Measurements from ENCODE around the gene CELF5.
A peak's percentile ranks its signal among the peaks of the same experiment; 100 is the strongest.
"Not testable (repeated sequence)": the region's sequence is repeated elsewhere in the genome, so short reads cannot be mapped to it uniquely, and the experiment has no call there.

Gene CELF5

DNA sequence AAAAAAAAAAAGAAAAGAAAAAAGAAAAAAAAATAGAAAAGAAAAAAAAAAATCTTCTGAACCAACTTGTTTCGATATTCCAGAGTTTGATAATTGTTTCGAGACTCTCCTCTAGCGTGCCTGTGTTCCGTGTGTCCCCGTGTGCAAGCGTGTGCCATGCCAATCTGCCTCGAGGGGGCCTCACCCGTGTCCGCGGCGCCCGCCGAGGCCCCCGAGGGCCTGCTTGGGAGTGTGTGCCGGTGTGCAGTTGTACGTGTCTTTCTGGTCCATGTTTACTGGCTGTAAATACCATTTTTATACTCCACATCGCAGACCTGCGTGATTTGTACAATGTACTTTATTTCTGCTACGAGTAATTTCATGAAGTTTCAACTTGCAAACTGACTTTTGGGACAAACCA lies 72.0 kb downstream of the CELF5 start:
- Histone ChIP-seq H3K9ac (ENCODE audit: insufficient read length) (no peak overlapping the region), H3K4me3 (no peak overlapping the region), H3K36me3 (ENCODE audit: insufficient read depth, low read length) (no peaks in the 10 kb centered on the region), H3K9me3 (ENCODE audit: low read depth, low read length) (no peaks in the 10 kb centered on the region), H3K27ac (no peak overlapping the region)
- TF ChIP-seq EZH2 (IDR thresholded peaks at IDR 0.05) (no peak), FOXP2 (optimal IDR thresholded peaks at IDR 0.05; ENCODE audit: control extremely low read depth, extremely low read length, insufficient read depth) (no peak), POLR2AphosphoS5 (IDR thresholded peaks at IDR 0.05; ENCODE audit: borderline replicate concordance, low read depth, low read length) (no peak)
- DNase-seq (ENCODE audit: low read depth, low spot score) = no peak

DNA sequence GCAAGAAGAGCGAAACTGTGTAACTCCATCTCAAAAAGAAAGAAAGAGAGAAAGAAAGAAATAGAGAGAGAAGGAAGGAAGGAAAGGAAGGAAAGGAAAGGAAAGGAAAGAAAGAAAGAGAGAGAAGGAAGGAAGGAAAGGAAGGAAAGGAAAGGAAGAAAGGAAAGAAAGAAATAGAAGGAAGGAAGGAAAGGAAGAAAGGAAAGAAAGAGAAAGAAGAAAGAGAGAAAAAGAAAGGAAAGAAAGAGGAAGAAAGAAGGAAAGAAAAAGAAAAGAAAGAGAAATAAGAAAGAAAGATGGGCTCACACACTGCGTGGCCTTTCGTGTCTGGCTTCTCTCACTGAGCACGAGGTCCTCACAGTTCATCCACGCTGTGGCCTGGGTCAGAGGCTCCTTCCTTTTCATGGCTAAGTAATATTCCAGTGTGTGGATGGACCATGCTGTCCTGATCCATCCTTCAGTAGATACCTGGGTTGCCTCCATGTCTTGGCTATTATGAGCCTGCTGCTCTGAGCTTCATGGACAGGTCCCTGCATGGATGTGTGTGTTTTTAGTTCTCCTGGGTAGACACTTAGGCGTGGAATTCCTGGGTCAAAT lies 74.5 kb downstream of the CELF5 start:
- H3K4me3 ChIP-seq = no peak overlapping the region
- H3K9ac ChIP-seq (ENCODE audit: insufficient read length) = no peak overlapping the region
- TF ChIP-seq FOXP2 (optimal IDR thresholded peaks at IDR 0.05; ENCODE audit: control extremely low read depth, extremely low read length, insufficient read depth) (no peak), POLR2AphosphoS5 (IDR thresholded peaks at IDR 0.05; ENCODE audit: borderline replicate concordance, low read depth, low read length) (no peak), EZH2 (IDR thresholded peaks at IDR 0.05) (no peak)
- no peak overlapping the region for H3K27ac ChIP-seq
- DNase-seq (ENCODE audit: low read depth, low spot score) = no peak
- no peaks in the 10 kb centered on the region for H3K9me3 ChIP-seq (ENCODE audit: low read depth, low read length)
- H3K36me3 ChIP-seq (ENCODE audit: insufficient read depth, low read length) = no peaks in the 10 kb centered on the region

DNA sequence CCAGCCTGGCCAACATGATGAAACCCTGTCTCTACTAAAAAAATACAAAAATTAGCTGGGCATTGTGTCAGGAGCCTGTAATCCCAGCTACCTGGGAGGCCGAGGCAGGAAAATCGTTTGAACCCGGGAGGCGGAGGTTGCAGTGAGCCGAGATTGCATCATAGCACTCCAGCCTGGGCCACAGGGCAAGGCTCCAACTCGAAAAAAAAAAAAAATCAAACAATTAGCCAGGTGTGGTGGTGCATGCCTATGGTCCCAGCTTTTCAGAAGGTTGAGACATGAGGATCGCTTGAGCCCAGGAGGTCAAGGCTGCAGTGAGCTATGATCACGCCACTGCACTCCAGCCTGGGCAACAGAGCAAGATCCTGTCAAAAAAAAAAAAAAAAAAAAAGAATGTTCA lies 76.1 kb downstream of the CELF5 start:
- not testable (repeated sequence) for DNase-seq (ENCODE audit: low read depth, low spot score); H3K27ac ChIP-seq; H3K9ac ChIP-seq (ENCODE audit: insufficient read length); H3K9me3 ChIP-seq (ENCODE audit: low read depth, low read length); H3K4me3 ChIP-seq; H3K36me3 ChIP-seq (ENCODE audit: insufficient read depth, low read length)

DNA sequence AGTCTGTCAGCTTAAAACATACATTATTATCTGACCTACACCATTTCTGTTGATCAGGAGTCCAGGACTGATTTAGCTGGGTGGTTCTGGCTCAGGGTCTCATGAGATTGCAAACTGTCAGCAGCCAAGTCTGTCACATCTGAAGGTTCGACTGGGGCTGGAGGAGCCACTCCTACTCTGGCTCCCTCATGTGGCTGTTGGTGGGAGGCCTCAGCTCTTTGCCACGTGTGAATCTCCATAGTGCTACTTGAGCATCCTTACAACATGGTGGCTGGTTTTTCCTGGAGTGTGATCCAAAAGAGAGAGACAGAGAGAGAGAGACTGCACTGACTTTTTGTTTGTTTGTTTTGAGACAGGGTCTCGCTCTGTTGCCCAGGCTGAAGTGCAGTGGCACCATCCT lies 78.3 kb downstream of the CELF5 start:
- no peaks in the 10 kb centered on the region for H3K36me3 ChIP-seq (ENCODE audit: insufficient read depth, low read length)
- no peak overlapping the region for H3K4me3 ChIP-seq
- DNase-seq (ENCODE audit: low read depth, low spot score) = no peak
- no peak overlapping the region for H3K27ac ChIP-seq
- no peaks in the 10 kb centered on the region for H3K9me3 ChIP-seq (ENCODE audit: low read depth, low read length)
- TF ChIP-seq FOXP2 (optimal IDR thresholded peaks at IDR 0.05; ENCODE audit: control extremely low read depth, extremely low read length, insufficient read depth) = no peak
- TF ChIP-seq POLR2AphosphoS5 (IDR thresholded peaks at IDR 0.05; ENCODE audit: borderline replicate concordance, low read depth, low read length) = no peak
- TF ChIP-seq EZH2 (IDR thresholded peaks at IDR 0.05) = no peak
- H3K9ac ChIP-seq (ENCODE audit: insufficient read length) = no peak overlapping the region

DNA sequence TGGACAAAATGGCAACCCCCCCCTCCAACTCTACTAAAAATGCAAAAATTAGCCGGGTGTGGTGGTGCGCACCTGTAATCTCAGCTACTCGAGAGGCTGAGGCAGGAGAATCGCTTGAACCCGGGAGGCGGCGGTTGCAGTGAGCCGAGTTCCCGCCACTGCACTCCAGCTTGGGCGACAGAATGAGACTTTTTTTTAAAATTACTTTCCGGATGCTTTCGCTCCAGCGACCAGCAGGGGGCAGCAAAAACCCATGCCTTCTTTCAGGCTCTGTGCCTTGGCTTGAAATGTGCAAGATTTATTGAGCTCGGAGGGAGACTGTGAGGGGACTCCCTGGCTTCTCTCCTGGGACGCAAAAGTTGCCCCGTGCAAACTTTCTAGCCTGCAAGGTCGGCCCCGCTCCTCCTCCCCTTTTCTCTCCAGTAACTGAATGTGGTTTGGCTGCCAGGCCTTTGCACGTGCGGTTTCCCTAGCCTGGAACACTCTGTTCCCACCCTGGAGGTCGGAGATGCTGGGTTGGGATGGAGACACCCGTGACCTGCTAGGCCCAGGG lies 80.5 kb downstream of the CELF5 start:
- no peaks in the 10 kb centered on the region for H3K9me3 ChIP-seq (ENCODE audit: low read depth, low read length)
- TF ChIP-seq FOXP2 (optimal IDR thresholded peaks at IDR 0.05; ENCODE audit: control extremely low read depth, extremely low read length, insufficient read depth) (no peak), POLR2AphosphoS5 (IDR thresholded peaks at IDR 0.05; ENCODE audit: borderline replicate concordance, low read depth, low read length) (no peak)
- H3K36me3 ChIP-seq (ENCODE audit: insufficient read depth, low read length) = no peaks in the 10 kb centered on the region
- DNase-seq (ENCODE audit: low read depth, low spot score) = peak; percentile 39
- no peak overlapping the region for H3K9ac ChIP-seq (ENCODE audit: insufficient read length)
- no peak overlapping the region for H3K27ac ChIP-seq
- H3K4me3 ChIP-seq = no peak overlapping the region

DNA sequence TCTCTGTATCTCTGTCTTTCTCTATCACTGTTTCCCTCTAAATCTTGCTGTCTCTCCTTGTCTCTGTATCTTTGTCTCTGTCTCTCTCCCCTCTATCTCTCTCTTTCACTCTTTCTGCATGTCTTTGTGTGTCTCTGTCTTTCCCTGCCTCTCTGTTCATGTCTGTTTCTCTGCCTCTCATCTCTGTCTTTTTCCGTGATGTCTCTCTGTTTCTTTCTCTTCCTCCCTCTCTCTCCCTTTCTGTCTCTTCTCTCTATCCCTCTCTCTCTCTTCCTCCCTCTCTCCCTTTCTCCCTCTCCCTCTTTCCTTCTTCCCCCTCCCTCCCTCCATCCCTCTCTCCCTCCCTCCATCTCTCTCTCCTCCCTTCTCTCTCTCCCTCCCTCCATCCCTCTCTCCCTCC lies 85.3 kb downstream of the CELF5 start:
- TF ChIP-seq FOXP2 (optimal IDR thresholded peaks at IDR 0.05; ENCODE audit: control extremely low read depth, extremely low read length, insufficient read depth) = no peak
- no peak for TF ChIP-seq EZH2 (IDR thresholded peaks at IDR 0.05)
- no peak for TF ChIP-seq POLR2AphosphoS5 (IDR thresholded peaks at IDR 0.05; ENCODE audit: borderline replicate concordance, low read depth, low read length)
- Histone ChIP-seq H3K27ac (no peak overlapping the region), H3K36me3 (ENCODE audit: insufficient read depth, low read length) (no peaks in the 10 kb centered on the region), H3K9ac (ENCODE audit: insufficient read length) (no peak overlapping the region), H3K4me3 (no peak overlapping the region), H3K9me3 (ENCODE audit: low read depth, low read length) (no peaks in the 10 kb centered on the region)
- no peak for DNase-seq (ENCODE audit: low read depth, low spot score)

DNA sequence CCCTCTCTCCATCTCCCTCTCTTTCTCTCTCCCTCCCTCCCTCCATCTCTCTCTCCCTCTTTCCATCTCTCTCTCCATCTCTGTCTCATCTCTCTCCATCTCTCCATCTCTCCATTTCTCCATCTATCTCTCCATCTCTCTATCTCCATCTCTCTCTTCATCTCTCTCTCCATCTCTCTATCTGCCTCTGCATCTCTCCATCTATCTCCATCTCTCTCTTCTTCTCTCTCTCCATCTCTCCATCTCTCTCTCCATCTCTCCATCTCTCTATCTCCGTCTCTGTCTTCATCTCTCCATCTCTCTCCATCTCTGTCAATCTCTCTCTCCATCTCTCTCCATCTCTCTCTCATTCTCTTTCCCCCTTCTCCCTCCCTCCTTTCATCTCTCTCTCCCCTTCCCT lies 85.8 kb downstream of the CELF5 start:
- DNase-seq (ENCODE audit: low read depth, low spot score) = no peak
- H3K9me3 ChIP-seq (ENCODE audit: low read depth, low read length) = no peaks in the 10 kb centered on the region
- H3K4me3 ChIP-seq = no peak overlapping the region
- no peak for TF ChIP-seq POLR2AphosphoS5 (IDR thresholded peaks at IDR 0.05; ENCODE audit: borderline replicate concordance, low read depth, low read length)
- no peak for TF ChIP-seq FOXP2 (optimal IDR thresholded peaks at IDR 0.05; ENCODE audit: control extremely low read depth, extremely low read length, insufficient read depth)
- TF ChIP-seq EZH2 (IDR thresholded peaks at IDR 0.05) = no peak
- no peak overlapping the region for H3K9ac ChIP-seq (ENCODE audit: insufficient read length)
- no peaks in the 10 kb centered on the region for H3K36me3 ChIP-seq (ENCODE audit: insufficient read depth, low read length)
- no peak overlapping the region for H3K27ac ChIP-seq

DNA sequence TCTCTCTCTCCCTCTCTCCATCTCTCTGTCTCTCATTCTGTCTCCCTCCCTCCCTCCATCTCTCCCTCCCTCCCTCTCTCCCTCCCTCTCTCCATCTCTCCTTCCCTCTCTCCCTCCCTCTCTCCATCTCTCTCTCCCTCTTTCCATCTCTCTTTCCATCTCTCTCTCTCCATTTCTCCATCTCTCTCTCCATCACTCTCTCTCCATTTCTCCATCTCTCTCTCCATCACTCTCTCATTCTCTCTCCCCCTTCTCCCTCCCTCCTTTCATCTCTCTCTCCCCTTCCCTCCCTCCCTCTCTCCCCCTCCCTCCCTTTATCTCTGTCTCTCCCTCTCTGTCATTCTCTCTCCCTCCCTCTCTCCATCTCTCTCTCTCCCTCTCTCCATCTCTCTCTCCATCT lies 86.2 kb downstream of the CELF5 start:
- no peak overlapping the region for H3K4me3 ChIP-seq
- TF ChIP-seq FOXP2 (optimal IDR thresholded peaks at IDR 0.05; ENCODE audit: control extremely low read depth, extremely low read length, insufficient read depth) (no peak), POLR2AphosphoS5 (IDR thresholded peaks at IDR 0.05; ENCODE audit: borderline replicate concordance, low read depth, low read length) (no peak)
- no peaks in the 10 kb centered on the region for H3K9me3 ChIP-seq (ENCODE audit: low read depth, low read length)
- no peak overlapping the region for H3K27ac ChIP-seq
- DNase-seq (ENCODE audit: low read depth, low spot score) = no peak
- no peaks in the 10 kb centered on the region for H3K36me3 ChIP-seq (ENCODE audit: insufficient read depth, low read length)
- H3K9ac ChIP-seq (ENCODE audit: insufficient read length) = no peak overlapping the region

DNA sequence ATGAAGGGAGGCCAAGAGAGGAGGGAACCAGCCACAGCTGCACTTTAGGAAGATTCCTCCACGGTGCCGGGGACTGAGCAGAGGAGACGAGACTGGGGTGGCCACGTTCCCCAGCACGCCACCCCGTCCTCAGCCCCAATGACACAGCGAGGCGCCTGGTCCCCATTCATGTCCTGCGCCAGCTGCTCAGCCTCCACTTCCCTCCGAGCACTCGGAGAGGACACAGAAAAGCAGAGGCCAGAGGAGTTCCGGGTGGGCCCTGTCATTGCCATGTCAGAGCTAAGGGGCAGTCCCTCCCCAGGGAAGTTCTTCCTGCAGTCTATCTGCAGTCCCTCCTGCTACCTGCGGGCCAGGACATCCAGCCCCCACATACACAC lies 88.7 kb downstream of the CELF5 start:
- Histone ChIP-seq H3K36me3 (ENCODE audit: insufficient read depth, low read length) (no peaks in the 10 kb centered on the region), H3K27ac (no peak overlapping the region), H3K4me3 (no peak overlapping the region), H3K9ac (ENCODE audit: insufficient read length) (no peak overlapping the region), H3K9me3 (ENCODE audit: low read depth, low read length) (no peaks in the 10 kb centered on the region)
- no peak for TF ChIP-seq EZH2 (IDR thresholded peaks at IDR 0.05)
- no peak for TF ChIP-seq POLR2AphosphoS5 (IDR thresholded peaks at IDR 0.05; ENCODE audit: borderline replicate concordance, low read depth, low read length)
- TF ChIP-seq FOXP2 (optimal IDR thresholded peaks at IDR 0.05; ENCODE audit: control extremely low read depth, extremely low read length, insufficient read depth) = no peak
- no peak for DNase-seq (ENCODE audit: low read depth, low spot score)
